Right ventricle myocardium inferior (tissue), 1 donor: ENCODE results near the gene CPA2. TPM values are rescaled to one million over a fixed set of nuclear protein-coding genes. Genes with fewer than 3 reads are reported as not detected.
"Not testable (repeated sequence)": the region's sequence is repeated elsewhere in the genome, so short reads cannot be mapped to it uniquely, and the experiment has no call there.

Source experiments
- ATAC-seq: fragments of 200-7000 bp; cut with Tn5 transposase; one replicate; pipeline ENCODE4 v1.9.1; 2020; ENCODE audit warnings: mild to moderate bottlenecking, moderate library complexity
- DNase-seq: peaks from one replicate; pipeline ENCODE4 v3.0.0; 2021; ENCODE audit errors: missing footprints
- intact Hi-C: fragments of 100-400 bp; cut with DNase I; formaldehyde crosslinking; loops from one replicate; pipeline ENCODE4 v1.11.0; 2022
- long read RNA-seq: library from polyadenylated mRNA; unstranded; transcript quantifications from one replicate; pipeline ENCODE4 v2.0.0, GENCODE V29; 2021
- total RNA-seq: library from RNA; stranded (reverse); fragmentation: NEBNext Ultra II Directional; extraction: Animal tissue kit (Norgen Biotek cat#: 25700); gene quantifications from one replicate; pipeline ENCODE4 v1.2.1, GENCODE V29; 2021
- donor health status: DM: no; HTN: yes; CAD: no; lungs with severe emphysema.

The CPA2 gene
- total RNA-seq: not detected
- long read RNA-seq: 0 reads

DNA sequence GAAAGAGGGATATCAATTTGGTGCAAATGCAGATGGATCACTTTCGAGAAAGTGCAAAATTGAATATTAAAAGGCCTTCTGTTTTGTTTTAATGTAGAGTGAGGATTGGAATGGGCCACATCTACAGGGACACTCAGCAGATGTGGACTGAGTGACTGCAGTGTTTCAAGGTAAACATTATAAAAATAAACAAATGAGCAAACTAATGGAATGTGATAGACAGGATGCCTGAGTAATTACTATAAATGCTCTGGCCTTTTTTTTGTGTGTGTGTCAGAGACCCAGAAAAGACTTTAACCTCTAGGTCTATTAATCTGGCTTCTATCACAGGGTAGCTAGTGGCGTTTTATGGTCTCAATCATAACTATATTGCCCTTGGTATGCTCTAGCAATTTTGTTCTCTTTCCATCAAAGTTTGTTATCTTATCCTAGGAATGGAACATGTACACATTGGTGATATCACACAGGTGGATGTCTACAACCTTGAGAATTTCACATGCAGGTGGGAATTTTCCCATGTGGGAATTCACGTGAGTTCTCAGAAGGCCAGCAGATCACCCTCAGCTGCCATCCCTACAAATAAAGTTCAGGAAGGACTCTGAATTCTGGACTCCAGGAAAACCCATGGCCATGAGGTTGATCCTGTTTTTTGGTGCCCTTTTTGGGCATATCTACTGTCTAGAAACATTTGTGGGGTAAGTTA is at the start of gene CPA2:
Gene CPA2, plus strand, starts transcription at position 606 of the 703 bp plus-strand sequence. Its CDS starts 19 bp downstream, at position 625.
- ATAC-seq (no peak), DNase-seq (no peak)
- intact Hi-C loops: no loop called here

DNA sequence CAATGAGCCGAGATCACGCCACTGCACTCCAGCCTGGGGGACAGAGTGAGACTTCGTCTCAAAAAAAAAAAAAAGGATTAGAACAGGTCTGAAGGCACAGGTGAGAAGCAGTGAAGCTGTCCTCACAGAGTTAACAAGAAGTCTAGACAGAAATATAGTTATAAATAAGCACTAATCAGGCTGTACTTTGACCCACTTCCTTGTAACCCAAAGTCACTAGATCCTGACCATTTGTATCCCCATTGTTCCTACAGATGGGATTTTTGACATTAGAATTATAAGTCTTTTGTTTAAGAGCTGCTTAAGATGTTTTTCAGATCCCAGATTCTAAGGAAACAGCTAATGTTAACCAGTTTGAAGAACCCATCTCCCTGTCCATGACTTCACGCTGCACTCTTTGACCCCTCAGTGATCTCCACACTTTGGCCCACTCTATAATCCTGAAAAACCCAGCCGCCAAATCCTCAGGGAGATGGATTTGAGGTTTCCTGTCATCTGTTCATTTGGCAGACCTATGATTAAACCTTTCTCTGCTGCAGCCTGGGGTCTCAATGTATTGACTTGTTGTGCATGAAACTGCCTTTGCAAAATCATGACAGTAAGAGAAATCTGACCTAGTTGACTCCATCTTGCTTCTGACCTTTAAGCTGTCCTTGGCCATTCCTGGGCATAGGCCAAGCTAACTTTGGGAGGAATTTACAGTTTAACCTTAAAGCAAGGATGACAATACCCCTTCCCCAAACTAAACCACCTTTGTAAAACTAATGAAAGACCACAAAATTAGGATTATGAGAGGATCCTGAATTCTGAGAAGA is 47.6 kb upstream of the CPA2 start:
- intact Hi-C loops: no loop called here
- ATAC-seq (no peak), DNase-seq (no peak)

DNA sequence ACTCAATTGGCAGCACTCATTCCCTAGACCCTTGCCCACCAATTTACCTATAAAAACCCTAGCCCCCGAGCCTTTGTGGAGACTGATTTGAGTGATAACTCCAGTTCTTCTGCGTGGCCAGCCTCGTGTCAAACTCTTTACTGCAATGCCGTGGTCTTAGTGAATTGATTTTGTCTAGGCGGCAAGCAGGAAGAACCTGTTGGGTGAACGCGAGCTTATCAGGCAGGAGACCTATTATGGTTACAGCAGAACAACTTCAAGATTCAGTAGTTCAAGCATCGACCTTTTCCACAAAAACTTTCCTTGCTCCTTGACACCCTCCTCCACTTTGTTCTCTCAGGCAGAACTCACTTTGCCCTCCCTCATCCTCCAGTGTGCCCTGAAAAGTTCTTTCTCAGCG is 46.8 kb upstream of the CPA2 start:
- ATAC-seq (no peak), DNase-seq (no peak)
- intact Hi-C loops: no loop called here

DNA sequence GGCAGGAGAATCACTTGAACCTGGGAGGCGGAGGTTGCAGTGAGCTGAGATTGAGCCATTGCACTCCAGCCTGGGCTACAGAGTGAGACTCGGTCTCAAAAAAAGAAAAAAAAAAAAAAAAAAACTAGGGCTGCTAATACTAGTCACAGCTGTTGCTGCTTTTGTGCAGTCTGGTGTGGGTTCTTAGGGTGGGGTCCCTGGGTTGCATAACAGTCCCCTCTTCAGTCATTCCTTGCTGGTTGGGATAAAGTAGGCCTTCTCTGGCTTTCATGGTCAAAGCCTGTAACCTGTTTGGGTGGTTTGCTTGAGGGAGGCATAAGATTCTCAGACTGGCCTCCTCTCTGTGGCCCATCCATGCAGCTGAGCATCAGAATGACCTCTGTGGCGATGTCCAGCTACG is 44.9 kb upstream of the CPA2 start:
- intact Hi-C loops: no loop called here
- no peak for ATAC-seq

DNA sequence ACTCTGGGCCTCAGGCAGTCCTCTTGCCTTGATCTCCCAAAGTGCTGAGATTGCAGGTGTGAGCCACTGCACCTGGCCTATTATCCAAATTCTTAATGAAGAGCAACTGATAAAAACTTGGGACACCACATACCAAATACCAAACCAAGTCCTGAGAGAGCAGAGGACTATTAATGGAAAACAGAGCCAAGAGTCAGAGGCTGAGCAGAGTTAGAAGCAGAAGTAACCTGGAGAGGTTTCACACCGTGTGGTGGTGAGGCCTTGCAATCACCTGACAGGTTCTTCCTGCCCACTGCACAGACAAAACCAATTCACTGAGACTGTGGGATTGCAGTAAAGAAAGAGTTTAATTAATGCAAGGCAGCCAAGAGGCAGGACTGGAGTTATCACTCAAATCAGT is 43.0 kb upstream of the CPA2 start:
- ATAC-seq (no peak), DNase-seq (no peak)
- intact Hi-C loops: no loop called here

More for the DNA sequence above, 44.9 kb upstream of the CPA2 start:
- no peak for DNase-seq

DNA sequence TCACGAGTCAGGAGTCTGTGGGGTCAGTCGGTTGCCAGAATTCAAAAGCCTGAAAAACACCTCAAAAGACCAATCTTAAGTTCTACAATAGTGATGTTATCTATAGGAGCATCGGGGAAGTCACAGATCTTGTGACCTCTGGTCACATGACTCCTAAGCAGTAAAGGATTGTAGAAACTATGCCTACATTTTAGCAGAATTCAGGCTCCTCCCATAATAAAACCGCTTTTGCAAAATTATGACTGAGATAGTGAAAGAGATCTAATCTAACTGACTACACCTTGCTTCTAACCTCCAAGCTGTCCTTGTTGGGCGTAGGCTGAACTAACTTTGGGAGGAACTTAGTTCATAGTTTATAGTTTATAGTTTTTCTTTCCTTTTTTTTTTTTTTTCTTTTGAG is 42.5 kb upstream of the CPA2 start:
- ATAC-seq: no peak
- intact Hi-C loops: no loop called here
- DNase-seq: no peak

DNA sequence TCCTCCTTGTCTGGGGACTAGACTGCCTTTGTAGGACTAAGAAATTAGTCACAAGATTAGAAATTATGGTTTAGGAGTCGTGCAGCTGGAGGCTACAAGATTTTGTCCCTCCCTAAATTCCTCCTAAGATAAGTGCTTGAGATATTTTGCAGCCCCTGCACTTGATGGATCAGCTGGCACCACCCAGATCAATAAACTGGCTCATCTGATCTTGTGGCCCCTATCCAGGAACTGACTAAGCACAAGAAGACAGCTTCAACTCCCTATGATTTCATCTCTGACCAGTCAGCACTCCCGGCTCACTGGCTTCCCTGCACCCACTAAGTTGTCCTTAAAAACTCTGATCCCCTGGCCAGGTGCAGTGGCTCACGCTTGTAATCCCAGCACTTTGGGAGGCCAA is 41.7 kb upstream of the CPA2 start:
- intact Hi-C loops, ATAC-seq: not testable (repeated sequence)

DNA sequence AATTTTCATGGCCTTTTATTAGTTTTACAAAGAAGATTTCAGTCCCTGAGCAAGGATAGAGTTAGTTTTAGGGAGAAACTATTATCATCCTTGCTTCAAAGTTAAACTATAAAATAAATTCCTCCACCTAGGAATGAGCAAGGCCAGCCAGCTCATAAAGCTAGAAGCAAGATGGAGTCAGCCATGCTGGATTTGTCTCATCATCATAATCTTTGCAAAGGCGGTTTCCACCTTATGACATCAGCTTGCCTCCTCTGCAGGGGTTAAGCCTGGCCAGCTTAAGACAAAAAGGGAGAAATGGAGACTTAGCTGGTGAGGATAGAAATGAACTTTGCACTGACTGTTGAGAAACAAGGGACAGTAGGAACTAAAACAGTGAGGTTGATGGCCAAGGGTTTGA is 40.3 kb upstream of the CPA2 start:
- intact Hi-C loops: no loop called here
- DNase-seq (no peak), ATAC-seq (no peak)

More for the DNA sequence above, 41.7 kb upstream of the CPA2 start:
- not testable (repeated sequence) for DNase-seq

DNA sequence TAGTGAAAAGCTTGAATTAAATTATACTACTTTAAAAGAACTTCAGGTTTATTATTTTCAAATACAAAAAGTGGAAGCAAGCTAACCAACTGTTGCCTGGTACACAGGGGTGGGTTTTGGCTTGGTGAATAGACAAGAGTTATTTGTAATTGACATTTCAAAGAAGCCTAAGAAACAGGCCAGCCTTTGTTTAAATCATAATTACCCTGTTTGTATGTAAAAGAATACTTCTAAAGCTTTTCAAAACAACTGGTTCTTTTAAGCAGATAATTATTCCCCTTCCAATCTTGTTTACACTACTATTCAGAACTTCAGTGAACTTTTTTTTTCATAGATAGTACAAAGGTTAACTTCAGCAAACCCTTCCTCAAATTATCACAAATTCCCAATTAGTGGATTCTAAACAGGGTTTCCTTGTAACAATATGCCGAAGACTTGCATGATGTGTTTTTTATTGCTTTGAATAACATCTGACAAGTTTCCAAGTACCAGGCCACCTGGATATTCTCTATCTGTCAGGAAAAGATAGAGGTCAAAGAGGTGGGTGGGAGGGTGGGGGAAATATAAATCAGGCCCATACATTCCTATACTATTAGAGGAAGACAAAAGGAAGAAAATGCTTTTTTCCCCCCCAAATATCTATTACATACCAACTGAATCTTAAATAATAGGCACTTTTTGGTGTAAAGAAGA is 38.6 kb upstream of the CPA2 start:
- ATAC-seq (no peak), DNase-seq (no peak)
- intact Hi-C loops: no loop called here

DNA sequence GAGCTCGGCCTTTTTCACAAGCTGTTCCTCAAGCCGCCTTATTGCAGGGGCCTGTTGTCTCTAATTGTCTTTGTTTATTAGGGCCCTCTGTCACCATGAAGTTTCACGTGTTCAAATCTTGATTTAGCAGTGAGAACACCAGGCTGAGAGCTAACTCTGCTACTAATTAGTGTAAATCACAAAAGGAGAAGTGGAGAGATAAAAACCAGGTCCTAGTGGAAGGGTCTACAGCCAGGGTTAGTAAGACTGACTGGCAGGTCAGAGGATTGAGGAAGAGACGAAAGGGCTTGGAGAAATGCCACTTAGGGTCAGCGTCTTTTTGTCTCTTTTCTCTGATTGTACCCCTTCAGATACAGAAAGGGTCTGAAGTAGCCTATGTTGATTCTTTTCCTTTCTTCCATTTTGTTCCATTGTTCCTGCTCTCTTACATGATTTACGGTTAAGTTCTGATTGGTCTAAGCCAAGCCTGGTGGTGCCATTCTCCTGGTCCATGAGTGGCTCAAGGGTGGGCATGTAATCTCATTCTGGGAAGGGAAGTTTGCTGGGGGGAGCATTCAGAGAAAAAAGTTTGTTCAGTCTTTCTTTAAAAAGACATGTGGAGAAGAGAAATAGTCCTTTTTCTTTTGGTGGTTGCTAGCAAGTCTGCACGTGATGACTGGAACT is 37.7 kb upstream of the CPA2 start:
- ATAC-seq (no peak), DNase-seq (no peak)
- intact Hi-C loops: no loop called here

DNA sequence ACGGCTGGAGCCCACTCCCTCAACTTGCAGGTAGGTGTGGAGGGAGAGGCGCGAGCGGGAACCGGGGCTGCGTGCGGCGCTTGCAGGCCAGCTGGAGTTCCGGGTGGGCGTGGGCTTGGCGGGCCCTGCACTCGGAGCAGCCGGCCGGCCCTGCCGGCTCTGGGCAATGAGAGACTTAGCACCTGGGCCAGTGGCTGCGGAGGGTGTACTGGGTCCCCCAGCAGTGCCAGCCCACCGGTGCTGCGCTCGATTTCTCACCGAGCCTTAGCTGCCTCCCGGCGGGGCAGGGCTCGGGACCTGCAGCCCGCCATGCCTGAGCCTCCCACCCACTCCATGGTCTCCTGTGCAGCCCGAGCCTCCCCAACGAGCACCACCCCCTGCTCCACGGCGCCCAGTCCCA is 36.7 kb upstream of the CPA2 start:
- ATAC-seq, DNase-seq, intact Hi-C loops: not testable (repeated sequence)

DNA sequence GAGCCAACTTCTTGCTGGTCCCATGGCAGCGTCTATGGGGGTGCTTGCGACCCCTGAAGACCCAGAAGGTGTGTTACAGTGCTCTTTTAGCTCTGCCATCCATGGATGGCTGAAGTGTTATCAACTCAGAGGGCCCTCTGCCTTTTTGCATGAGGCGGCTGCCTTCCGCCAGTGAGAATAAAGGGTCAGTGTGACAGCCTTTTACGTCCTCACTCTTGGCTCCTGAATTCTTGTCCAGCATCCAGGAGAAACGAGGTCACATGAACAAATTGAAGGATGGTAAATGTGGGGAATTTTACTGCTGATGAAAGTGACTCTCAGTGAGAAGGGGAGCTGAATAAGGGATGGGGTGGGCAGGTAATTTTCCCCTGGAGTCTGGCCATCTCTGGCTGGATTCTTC is 34.9 kb upstream of the CPA2 start:
- ATAC-seq: no peak
- intact Hi-C loops: no loop called here
- DNase-seq: no peak

DNA sequence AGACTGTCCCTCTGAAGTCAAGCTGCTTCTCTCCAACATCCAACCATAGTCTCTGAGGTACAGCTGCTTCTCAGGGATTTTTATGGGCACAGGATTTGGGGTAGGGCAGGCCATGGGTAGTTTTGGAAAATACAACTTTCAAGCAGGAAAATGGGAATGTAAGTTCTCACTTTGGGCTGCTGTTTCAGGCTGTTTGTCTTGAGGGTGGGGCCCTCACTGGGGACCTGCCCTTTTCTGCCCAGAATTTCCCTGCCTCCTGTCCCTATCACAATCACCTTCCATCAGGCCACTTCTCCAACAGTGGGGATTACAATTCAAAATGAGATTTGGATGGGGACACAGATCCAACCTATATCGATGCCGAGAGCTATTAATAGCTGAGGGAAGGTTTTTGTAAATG is 34.5 kb upstream of the CPA2 start:
- intact Hi-C loops: no loop called here
- ATAC-seq: no peak
- DNase-seq: no peak

DNA sequence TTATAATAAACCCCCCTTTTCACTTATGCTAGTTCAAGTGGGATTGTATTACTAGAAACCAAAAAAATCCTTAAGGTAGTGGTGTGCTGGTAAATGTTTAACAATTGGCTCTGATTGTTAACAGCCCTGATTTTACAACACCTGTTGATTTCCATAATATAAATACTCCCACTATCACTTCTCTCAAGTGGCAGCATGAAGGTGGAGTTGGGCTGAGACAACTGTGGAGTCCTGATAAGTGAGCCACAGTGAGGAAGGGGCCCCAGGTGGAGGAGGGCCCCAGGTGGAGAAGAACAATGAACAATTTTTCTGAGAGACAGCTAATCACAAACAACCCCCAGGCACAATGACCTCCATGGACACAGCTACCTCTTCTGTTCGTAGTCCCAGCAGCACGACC is 32.6 kb upstream of the CPA2 start:
- intact Hi-C loops: no loop called here
- ATAC-seq: no peak

DNA sequence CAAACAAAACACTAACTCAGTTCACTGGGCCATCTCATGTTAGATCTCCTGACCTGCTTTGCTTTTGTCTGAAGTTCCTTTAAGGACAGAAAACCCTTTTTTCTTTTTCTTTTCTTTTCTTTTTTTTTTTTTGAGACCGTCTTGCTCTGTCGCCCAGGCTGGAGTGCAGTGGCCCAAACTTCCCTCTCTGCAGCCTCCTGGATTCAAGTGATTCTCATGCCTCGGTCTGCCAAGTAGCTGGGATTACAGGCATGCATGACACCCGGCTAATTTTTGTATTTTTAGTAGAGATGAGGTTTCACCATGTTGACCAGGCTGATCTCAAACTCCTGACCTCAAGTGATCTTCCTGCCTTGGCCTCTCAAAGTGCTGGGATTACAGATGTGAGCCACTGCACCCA is 30.3 kb upstream of the CPA2 start:
- ATAC-seq, intact Hi-C loops: not testable (repeated sequence)

More for the DNA sequence above, 32.6 kb upstream of the CPA2 start:
- DNase-seq: no peak

DNA sequence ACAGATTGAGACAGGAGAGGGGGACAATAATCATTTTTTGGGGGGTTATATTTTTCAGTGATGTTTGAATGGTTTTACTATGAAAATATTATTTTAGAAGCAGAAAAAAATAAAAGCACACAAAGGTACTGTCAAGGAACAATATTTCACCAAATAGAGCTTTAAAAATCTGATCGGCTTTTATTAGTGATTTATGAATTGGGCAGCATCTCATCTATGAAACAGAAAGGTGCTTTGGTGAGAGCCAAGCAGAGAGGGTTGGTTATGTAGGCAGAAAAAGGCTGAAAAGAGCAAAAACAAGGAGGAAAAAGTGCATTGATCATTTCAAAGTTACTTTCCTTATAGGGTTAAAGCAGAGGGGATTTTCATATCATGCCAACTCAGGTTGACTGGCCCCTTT is 26.4 kb upstream of the CPA2 start:
- ATAC-seq: no peak
- intact Hi-C loops: no loop called here

More for the DNA sequence above, 30.3 kb upstream of the CPA2 start:
- DNase-seq: not testable (repeated sequence)

DNA sequence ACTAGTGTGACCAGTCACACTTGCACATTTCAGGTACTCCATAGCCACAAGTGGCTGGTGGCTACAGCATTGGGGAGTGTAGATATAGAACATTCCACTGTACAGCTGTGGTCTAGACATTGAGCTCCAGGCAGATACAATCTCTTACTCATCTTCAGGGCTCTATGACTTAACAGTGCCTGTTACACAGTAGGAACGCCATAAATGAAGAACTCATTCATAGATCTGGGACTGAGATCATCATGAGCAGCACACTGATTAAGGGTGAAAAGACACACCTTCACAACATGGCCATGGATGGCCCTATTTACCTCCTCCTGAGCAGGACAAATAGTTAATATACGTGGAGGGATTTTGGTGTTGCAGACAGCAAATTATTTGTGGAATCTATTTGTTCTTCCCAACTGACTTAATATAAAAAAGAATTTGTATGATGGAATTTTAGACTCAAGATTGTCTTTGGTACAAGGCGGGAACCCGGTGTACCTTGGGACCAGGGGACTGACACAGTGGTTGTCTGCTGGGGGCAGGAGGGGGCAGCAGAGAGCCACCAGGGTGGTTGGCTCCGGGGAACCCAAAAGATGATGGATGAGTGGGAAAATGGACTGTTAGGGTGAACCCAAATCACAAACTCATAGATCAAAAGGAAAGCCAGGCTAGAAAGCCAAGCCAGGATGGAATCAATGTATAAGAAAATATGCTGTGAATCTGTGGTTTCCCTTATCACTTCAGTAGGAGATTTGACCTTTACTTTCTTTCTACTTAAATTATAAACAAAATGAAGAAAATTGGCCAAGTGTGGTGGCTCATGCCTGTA is 24.3 kb upstream of the CPA2 start:
- DNase-seq (peak; percentile 75), ATAC-seq (peak; percentile 54)
- intact Hi-C loops: loop anchor here (2.0 kb wide), 1 partner anchor 480 kb away; no protein-coding TSS in a partner anchor

More for the DNA sequence above, 26.4 kb upstream of the CPA2 start:
- DNase-seq: no peak

DNA sequence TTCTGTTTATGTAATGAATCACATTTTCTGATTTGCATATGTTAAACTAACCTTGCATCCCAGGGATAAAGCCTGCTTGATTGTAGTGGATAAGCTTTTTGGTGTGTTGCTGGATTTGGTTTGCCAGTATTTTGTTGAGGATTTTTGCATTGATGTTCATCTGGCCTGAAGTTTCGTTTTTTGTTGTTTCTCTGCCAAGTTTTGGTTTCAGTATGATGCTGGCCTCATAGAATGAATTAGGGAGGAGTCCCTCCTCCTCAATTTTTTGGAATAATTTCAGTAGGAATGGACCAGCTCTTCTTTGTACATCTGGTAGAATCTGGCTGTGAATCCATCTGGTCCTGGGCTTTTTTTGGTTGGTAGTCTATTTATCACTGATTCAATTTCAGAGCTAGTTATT is 23.2 kb upstream of the CPA2 start:
- not testable (repeated sequence) for ATAC-seq, DNase-seq
- intact Hi-C loops: loop anchor here (2.0 kb wide), 1 partner anchor 479 kb away; no protein-coding TSS in a partner anchor
